HepG2 (cell line): Measurements from ENCODE around the gene NRGN. TPM values are rescaled to one million over a fixed set of nuclear protein-coding genes. Genes with fewer than 3 reads are reported as not detected.

Experiments used
- CEBPZ ChIP-seq: IDR thresholded peaks from 2 replicates; pipeline ENCODE4 v1.6.1; 2012; ENCODE audit warnings: low read length, improper control_type of control experiment
- ETS1 ChIP-seq: sonication (generic); formaldehyde crosslinking; IDR thresholded peaks from 2 replicates; pipeline ENCODE4 v1.4.0; 2020; ENCODE audit warnings: missing genetic modification reagents
- FOXC1 ChIP-seq: sonication (generic); formaldehyde crosslinking; IDR thresholded peaks from 2 replicates; pipeline ENCODE4 v1.8.0; 2022; ENCODE audit warnings: mild to moderate bottlenecking, missing genetic modification reagents, borderline replicate concordance
- HNF4G ChIP-seq, 2 experiments: sonication (generic) in 1 of 2; formaldehyde crosslinking in 1 of 2; IDR thresholded peaks; 2 replicates each; pipeline versions ENCODE4 v1.4.0 to v1.6.1; 2011 to 2020; ENCODE audit warnings: borderline replicate concordance in 2 of 2, low read depth in 2 of 2, mild to moderate bottlenecking in 2 of 2, low read length in 1 of 2, missing genetic modification reagents in 1 of 2, moderate library complexity in 1 of 2
- MAFF ChIP-seq: IDR thresholded peaks from 2 replicates; pipeline ENCODE4 v1.6.1; 2011; ENCODE audit warnings: low read depth, low read length, improper control_type of control experiment
- MED8 ChIP-seq: sonication (generic); formaldehyde crosslinking; IDR thresholded peaks from 2 replicates; pipeline ENCODE4 v1.8.1; 2023; ENCODE audit warnings: mild to moderate bottlenecking, missing genetic modification reagents; ENCODE audit not compliant: insufficient replicate concordance
- PHF21A ChIP-seq: sonication (generic); formaldehyde crosslinking; IDR thresholded peaks from 2 replicates; pipeline ENCODE4 v1.5.0; 2020; ENCODE audit warnings: mild to moderate bottlenecking, missing genetic modification reagents
- PRPF4 ChIP-seq: fragments of 200-400 bp; formaldehyde crosslinking; IDR thresholded peaks from 2 replicates; pipeline ENCODE4 v1.6.1; 2016; ENCODE audit warnings: low read length, low read depth; ENCODE audit not compliant: poor library complexity, severe bottlenecking
- XRCC5 ChIP-seq: fragments of 200-400 bp; formaldehyde crosslinking; optimal IDR thresholded peaks from 2 replicates; pipeline ENCODE3; 2017; ENCODE audit warnings: mild to moderate bottlenecking, low read length
- YEATS4 ChIP-seq: sonication (generic); formaldehyde crosslinking; IDR thresholded peaks from 2 replicates; pipeline ENCODE4 v1.4.0; 2020; ENCODE audit warnings: missing genetic modification reagents, borderline replicate concordance
- ZMAT3 ChIP-seq: sonication (generic); formaldehyde crosslinking; conservative IDR thresholded peaks from 2 replicates; pipeline ENCODE4 v1.7.0; 2021; ENCODE audit warnings: missing genetic modification reagents
- ZNF136 ChIP-seq: sonication (generic); formaldehyde crosslinking; IDR thresholded peaks from 2 replicates; pipeline ENCODE4 v1.8.1; 2022; ENCODE audit warnings: low read depth, mild to moderate bottlenecking, moderate library complexity, missing genetic modification reagents
- ZNF337 ChIP-seq: sonication (generic); formaldehyde crosslinking; IDR thresholded peaks from 2 replicates; pipeline ENCODE4 v1.5.1; 2020; ENCODE audit warnings: missing genetic modification reagents, low read depth, mild to moderate bottlenecking, borderline replicate concordance
- ZNF343 ChIP-seq: sonication (generic); formaldehyde crosslinking; IDR thresholded peaks from 2 replicates; pipeline ENCODE4 v1.4.0; 2020; ENCODE audit warnings: mild to moderate bottlenecking, missing genetic modification reagents
- ZNF382 ChIP-seq: sonication (generic); formaldehyde crosslinking; IDR thresholded peaks from 2 replicates; pipeline ENCODE4 v1.5.0; 2020; ENCODE audit warnings: missing genetic modification reagents, mild to moderate bottlenecking, borderline replicate concordance
- ZNF44 ChIP-seq: sonication (generic); formaldehyde crosslinking; IDR thresholded peaks from 2 replicates; pipeline ENCODE4 v1.5.1; 2020; ENCODE audit warnings: mild to moderate bottlenecking, missing genetic modification reagents
- ZNF546 ChIP-seq: sonication (generic); formaldehyde crosslinking; conservative IDR thresholded peaks from 2 replicates; pipeline ENCODE4 v1.8.1; 2023; ENCODE audit warnings: mild to moderate bottlenecking, missing genetic modification reagents
- polyA plus RNA-seq, 8 experiments: library from polyadenylated mRNA; depleted of rRNA in 3 of 8; stranded (reverse) in 7 of 8; unstranded in 1 of 8; fragments of >200 nt; fragmentation: Illumina TruSeq in 4 of 8; extraction: Trizol in 4 of 8; gene quantifications; 2 replicates each; pipeline versions ENCODE4 v1.2.1 to v1.2.3, GENCODE V29; 2011 to 2016; ENCODE audit warnings: low read depth in 4 of 8, missing spikeins in 1 of 8, mixed read lengths in 1 of 8; ENCODE audit not compliant: insufficient read depth in 1 of 8
- total RNA-seq, 5 experiments: library from RNA; depleted of rRNA; stranded (reverse); fragments of >200 nt; fragmentation: Illumina TruSeq; extraction: Trizol; gene quantifications; 2 replicates each; pipeline ENCODE4 v1.2.3, GENCODE V29; 2016; ENCODE audit warnings: low read depth in 1 of 5
- TF ChIP-seq, protein P1 (sequence below): sonication (generic); formaldehyde crosslinking; IDR thresholded peaks from 2 replicates; pipeline ENCODE4; 2020; ENCODE audit warnings: missing genetic modification reagents, mild to moderate bottlenecking, borderline replicate concordance
- TF ChIP-seq, protein P2 (sequence below): sonication (generic); formaldehyde crosslinking; IDR thresholded peaks from 2 replicates; pipeline ENCODE4 v1.4.0; 2020; ENCODE audit warnings: low read depth, mild to moderate bottlenecking, missing genetic modification reagents

NRGN gene
- total and polyA plus RNA-seq, 2 of the 13 experiments (the other 11 are each of a cell fraction or from before 2014, with no cell fraction given), result 0.22 TPM; not detected in 1

DNA sequence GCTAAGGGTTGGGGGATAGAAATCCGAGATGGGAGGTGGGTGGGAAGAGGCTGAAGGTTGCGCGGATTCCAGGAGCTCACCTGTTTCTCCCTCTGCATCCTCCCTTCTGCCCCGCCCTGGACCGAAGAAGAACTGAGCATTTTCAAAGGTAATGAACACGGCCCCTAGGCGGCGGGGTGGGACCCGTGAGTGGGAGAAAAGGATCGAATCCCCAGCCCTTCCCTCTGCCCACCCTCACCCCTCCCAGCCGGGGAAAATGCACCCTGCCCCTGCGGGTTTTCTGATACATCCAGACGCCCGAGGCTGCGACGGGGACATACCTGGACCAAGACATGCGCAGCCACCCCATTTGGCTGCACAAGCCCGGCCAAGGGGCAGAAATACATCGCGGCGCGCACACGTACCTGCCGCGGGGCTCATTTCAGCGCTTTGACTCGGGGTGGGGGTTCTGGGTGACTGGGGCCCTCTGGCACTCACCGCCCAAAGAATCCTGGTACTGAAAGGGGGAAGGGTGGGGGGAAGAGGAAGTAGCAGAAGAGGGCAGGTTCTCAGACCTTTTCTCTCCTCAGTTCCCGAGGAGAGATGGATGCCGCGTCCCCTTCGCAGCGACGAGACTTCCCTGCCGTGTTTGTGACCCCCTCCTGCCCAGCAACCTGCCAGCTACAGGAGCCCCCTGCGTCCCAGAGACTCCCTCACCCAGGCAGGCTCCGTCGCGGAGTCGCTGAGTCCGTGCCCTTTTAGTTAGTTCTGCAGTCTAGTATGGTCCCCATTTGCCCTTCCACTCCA lies 6.3 kb downstream of the NRGN start (continued):
- TF ChIP-seq PHF21A (CRISPR knock-in tag) (peak; percentile 6; the same call in 1 of the 2 replicates), ZNF546 (CRISPR knock-in tag) (no peak), YEATS4 (no peak), ZNF44 (CRISPR knock-in tag) (no peak), ETS1 (CRISPR knock-in tag) (no peak), MED8 (no peak), CEBPZ (no peak), HNF4G (IDR thresholded peaks at IDR 0.05; ENCODE audit: borderline replicate concordance, low read depth, low read length) (no peak), HNF4G (CRISPR knock-in tag; IDR thresholded peaks at IDR 0.05; ENCODE audit: borderline replicate concordance, low read depth) (no peak), ZNF343 (CRISPR knock-in tag) (no peak), MAFF (no peak), ZNF136 (CRISPR knock-in tag) (0 out of 2 replicates have a peak, but pooled peaks have one; percentile 8), ZNF337 (CRISPR knock-in tag) (no peak), ZNF382 (no peak), XRCC5 (peak; percentile 46), FOXC1 (CRISPR knock-in tag) (0 out of 2 replicates have a peak, but pooled peaks have one; percentile 13), ZMAT3 (CRISPR knock-in tag) (no peak), PRPF4 (no peak)
- TF ChIP-seq, protein P1, sequence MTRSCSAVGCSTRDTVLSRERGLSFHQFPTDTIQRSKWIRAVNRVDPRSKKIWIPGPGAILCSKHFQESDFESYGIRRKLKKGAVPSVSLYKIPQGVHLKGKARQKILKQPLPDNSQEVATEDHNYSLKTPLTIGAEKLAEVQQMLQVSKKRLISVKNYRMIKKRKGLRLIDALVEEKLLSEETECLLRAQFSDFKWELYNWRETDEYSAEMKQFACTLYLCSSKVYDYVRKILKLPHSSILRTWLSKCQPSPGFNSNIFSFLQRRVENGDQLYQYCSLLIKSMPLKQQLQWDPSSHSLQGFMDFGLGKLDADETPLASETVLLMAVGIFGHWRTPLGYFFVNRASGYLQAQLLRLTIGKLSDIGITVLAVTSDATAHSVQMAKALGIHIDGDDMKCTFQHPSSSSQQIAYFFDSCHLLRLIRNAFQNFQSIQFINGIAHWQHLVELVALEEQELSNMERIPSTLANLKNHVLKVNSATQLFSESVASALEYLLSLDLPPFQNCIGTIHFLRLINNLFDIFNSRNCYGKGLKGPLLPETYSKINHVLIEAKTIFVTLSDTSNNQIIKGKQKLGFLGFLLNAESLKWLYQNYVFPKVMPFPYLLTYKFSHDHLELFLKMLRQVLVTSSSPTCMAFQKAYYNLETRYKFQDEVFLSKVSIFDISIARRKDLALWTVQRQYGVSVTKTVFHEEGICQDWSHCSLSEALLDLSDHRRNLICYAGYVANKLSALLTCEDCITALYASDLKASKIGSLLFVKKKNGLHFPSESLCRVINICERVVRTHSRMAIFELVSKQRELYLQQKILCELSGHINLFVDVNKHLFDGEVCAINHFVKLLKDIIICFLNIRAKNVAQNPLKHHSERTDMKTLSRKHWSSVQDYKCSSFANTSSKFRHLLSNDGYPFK (CRISPR knock-in tag), result no peak
- TF ChIP-seq, protein P2, sequence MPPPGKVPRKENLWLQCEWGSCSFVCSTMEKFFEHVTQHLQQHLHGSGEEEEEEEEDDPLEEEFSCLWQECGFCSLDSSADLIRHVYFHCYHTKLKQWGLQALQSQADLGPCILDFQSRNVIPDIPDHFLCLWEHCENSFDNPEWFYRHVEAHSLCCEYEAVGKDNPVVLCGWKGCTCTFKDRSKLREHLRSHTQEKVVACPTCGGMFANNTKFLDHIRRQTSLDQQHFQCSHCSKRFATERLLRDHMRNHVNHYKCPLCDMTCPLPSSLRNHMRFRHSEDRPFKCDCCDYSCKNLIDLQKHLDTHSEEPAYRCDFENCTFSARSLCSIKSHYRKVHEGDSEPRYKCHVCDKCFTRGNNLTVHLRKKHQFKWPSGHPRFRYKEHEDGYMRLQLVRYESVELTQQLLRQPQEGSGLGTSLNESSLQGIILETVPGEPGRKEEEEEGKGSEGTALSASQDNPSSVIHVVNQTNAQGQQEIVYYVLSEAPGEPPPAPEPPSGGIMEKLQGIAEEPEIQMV, result no peak
